ENCODE results near the gene PXDN.

Gene PXDN

GRCh38 chr2:1647417-1648240, 96.7 kb downstream of the PXDN start:
- H3K4me2 ChIP-seq (ENCODE audit: low read length) = no peak overlapping the region
- H3F3A ChIP-seq (ENCODE audit: control insufficient read depth, insufficient read depth) = no peaks in the 10 kb centered on the region
- H3K4me1 ChIP-seq (ENCODE audit: control insufficient read depth, low read length) = no peaks in the 10 kb centered on the region
- no peak overlapping the region for H3K27ac ChIP-seq (ENCODE audit: low read depth, low read length)
- no peaks in the 10 kb centered on the region for H3K9me2 ChIP-seq (replicated peaks; ENCODE audit: control insufficient read depth, low read length)
- no peaks in the 10 kb centered on the region for H3K36me3 ChIP-seq (ENCODE audit: control insufficient read depth, low read length)
- H4K20me1 ChIP-seq (ENCODE audit: control insufficient read depth, insufficient read depth, low read depth, low read length) = no peaks in the 10 kb centered on the region
- no peak for TF ChIP-seq EZH2phosphoT487 (IDR thresholded peaks at IDR 0.05; ENCODE audit: borderline replicate concordance, low read length)
- TF ChIP-seq CTCF (IDR thresholded peaks at IDR 0.05; ENCODE audit: low read depth, low read length, poor library complexity, severe bottlenecking) = no peak
- H3K27me3 ChIP-seq (ENCODE audit: control insufficient read depth, low read length) = no peaks in the 10 kb centered on the region
- H3K4me3 ChIP-seq (ENCODE audit: low read length) = no peak overlapping the region
- peaks cover 20% of the 10 kb centered on the region; the same call in 1 of the 2 replicates for H3K9me3 ChIP-seq (ENCODE audit: control insufficient read depth, insufficient read depth, low read length)
- no peaks in the 10 kb centered on the region for H3K79me2 ChIP-seq (ENCODE audit: control insufficient read depth, low read length)

DNA sequence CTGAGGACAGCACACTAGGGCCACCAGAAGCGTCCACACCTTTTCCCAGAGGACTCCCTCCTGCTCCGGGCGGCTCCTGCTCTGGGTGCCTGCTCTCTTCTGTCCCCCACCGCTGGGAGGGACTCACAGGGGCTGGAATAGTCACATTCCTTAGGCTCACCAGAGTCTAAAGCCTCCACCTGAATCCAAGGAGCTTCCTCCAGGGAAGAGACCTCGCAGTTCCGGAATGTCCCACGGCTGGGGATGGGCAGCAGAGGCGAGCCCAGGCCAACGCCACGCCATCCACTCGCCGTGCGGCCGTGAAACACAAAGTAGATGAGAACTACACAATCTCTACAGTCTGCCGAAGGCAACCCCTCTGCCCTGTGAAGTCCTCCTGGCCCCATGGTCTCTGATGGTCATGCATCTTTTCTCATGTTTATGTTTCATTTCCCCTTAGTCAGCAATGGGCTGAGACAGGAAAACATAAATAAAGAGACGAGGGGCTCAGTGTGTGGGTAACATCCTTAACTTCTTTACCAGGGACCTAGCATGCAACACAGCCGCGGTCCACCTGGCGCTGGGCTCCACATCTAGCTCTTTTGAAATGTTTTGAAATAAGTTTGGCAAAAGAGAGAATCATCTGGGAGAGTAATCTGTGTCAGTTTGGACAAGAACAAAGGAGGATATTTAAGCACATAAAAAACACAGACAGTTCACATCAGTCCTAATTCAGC, 98.4 kb downstream of the PXDN start:
- H3K4me1 ChIP-seq (ENCODE audit: control insufficient read depth, low read length) = no peaks in the 10 kb centered on the region
- no peak overlapping the region for H3K4me3 ChIP-seq (ENCODE audit: low read length)
- peaks cover 17% of the 10 kb centered on the region; the same call in 1 of the 2 replicates for H3K9me3 ChIP-seq (ENCODE audit: control insufficient read depth, insufficient read depth, low read length)
- no peak overlapping the region for H3K27ac ChIP-seq (ENCODE audit: low read depth, low read length)
- no peaks in the 10 kb centered on the region for H3K9me2 ChIP-seq (replicated peaks; ENCODE audit: control insufficient read depth, low read length)
- H3F3A ChIP-seq (ENCODE audit: control insufficient read depth, insufficient read depth) = no peaks in the 10 kb centered on the region
- H4K20me1 ChIP-seq (ENCODE audit: control insufficient read depth, insufficient read depth, low read depth, low read length) = no peaks in the 10 kb centered on the region
- no peaks in the 10 kb centered on the region for H3K27me3 ChIP-seq (ENCODE audit: control insufficient read depth, low read length)
- no peaks in the 10 kb centered on the region for H3K36me3 ChIP-seq (ENCODE audit: control insufficient read depth, low read length)
- H3K4me2 ChIP-seq (ENCODE audit: low read length) = no peak overlapping the region
- TF ChIP-seq EZH2phosphoT487 (IDR thresholded peaks at IDR 0.05; ENCODE audit: borderline replicate concordance, low read length) (no peak), CTCF (IDR thresholded peaks at IDR 0.05; ENCODE audit: low read depth, low read length, poor library complexity, severe bottlenecking) (no peak)
- H3K79me2 ChIP-seq (ENCODE audit: control insufficient read depth, low read length) = no peaks in the 10 kb centered on the region

GRCh38 chr2:1644427-1644826, 99.9 kb downstream of the PXDN start:
- H3F3A ChIP-seq (ENCODE audit: control insufficient read depth, insufficient read depth) = no peaks in the 10 kb centered on the region
- peaks cover 12% of the 10 kb centered on the region; the same call in 1 of the 2 replicates for H3K9me3 ChIP-seq (ENCODE audit: control insufficient read depth, insufficient read depth, low read length)
- no peak for TF ChIP-seq EZH2phosphoT487 (IDR thresholded peaks at IDR 0.05; ENCODE audit: borderline replicate concordance, low read length)
- TF ChIP-seq CTCF (IDR thresholded peaks at IDR 0.05; ENCODE audit: low read depth, low read length, poor library complexity, severe bottlenecking) = no peak
- H3K9me2 ChIP-seq (replicated peaks; ENCODE audit: control insufficient read depth, low read length) = no peaks in the 10 kb centered on the region
- no peak overlapping the region for H3K4me2 ChIP-seq (ENCODE audit: low read length)
- no peak overlapping the region for H3K4me3 ChIP-seq (ENCODE audit: low read length)
- H3K36me3 ChIP-seq (ENCODE audit: control insufficient read depth, low read length) = no peaks in the 10 kb centered on the region
- H3K27me3 ChIP-seq (ENCODE audit: control insufficient read depth, low read length) = no peaks in the 10 kb centered on the region
- no peaks in the 10 kb centered on the region for H4K20me1 ChIP-seq (ENCODE audit: control insufficient read depth, insufficient read depth, low read depth, low read length)
- H3K79me2 ChIP-seq (ENCODE audit: control insufficient read depth, low read length) = no peaks in the 10 kb centered on the region
- no peak overlapping the region for H3K27ac ChIP-seq (ENCODE audit: low read depth, low read length)
- H3K4me1 ChIP-seq (ENCODE audit: control insufficient read depth, low read length) = no peaks in the 10 kb centered on the region

Measured in DOHH2 (cell line).